CD4-positive, alpha-beta T cell (primary cell): ENCODE measurements around the gene WDR89. TPM values are rescaled to one million over a fixed set of nuclear protein-coding genes. Genes with fewer than 3 reads are reported as not detected.

Experiments used
- ATAC-seq: fragments of 200-7000 bp; cut with Tn5 transposase; one replicate; pipeline ENCODE4 v1.10.0; 2022; ENCODE audit warnings: mild to moderate bottlenecking; ENCODE audit not compliant: poor library complexity
- CTCF ChIA-PET: fragments of 350-600 bp; sonication (Branson Sonifier 250); formaldehyde crosslinking; loops from one replicate; lab custom pipeline; 2021; ENCODE audit warnings: antibody characterized with exemption, inconsistent platforms; lab: Charles Lee
- POLR2A ChIA-PET: fragments of 350-600 bp; sonication (Branson Sonifier 250); formaldehyde crosslinking; loops from one replicate; lab custom pipeline; 2021; ENCODE audit warnings: antibody characterized with exemption, inconsistent platforms; lab: Charles Lee
- DNase-seq, 14 experiments: peaks; one replicate each; pipeline ENCODE4 v3.0.0-alpha.2; 2013 to 2020; ENCODE audit warnings: mixed read lengths in 2 of 14
- H3K27ac ChIP-seq, 2 donors: one replicate each; pipeline versions ENCODE4 v1.5.1 to v1.7.0; 2013; ENCODE audit warnings: low read length in 2 of 2, low read depth in 1 of 2, mild to moderate bottlenecking in 1 of 2
- H3K27me3 ChIP-seq, 2 experiments: 1 replicate in 1 of 2; 2 replicates in 1 of 2; pipeline versions ENCODE4 v1.6.1 to v1.7.0; 2013; ENCODE audit warnings: low read length in 2 of 2, control low read depth in 1 of 2, mild to moderate bottlenecking in 1 of 2, moderate library complexity in 1 of 2; ENCODE audit not compliant: insufficient read depth in 2 of 2, control insufficient read depth in 1 of 2
- H3K36me3 ChIP-seq: one replicate; pipeline ENCODE4 v1.6.1; 2013; ENCODE audit warnings: low read length, control low read depth; ENCODE audit not compliant: insufficient read depth
- H3K4me1 ChIP-seq: one replicate; pipeline ENCODE4 v1.6.1; 2013; ENCODE audit warnings: low read length, control low read depth; ENCODE audit not compliant: insufficient read depth
- H3K4me3 ChIP-seq: one replicate; pipeline ENCODE4 v1.5.1; 2013; ENCODE audit warnings: mild to moderate bottlenecking, low read length, moderate library complexity
- H3K9me3 ChIP-seq, 2 experiments: 1 replicate in 1 of 2; 2 replicates in 1 of 2; pipeline versions ENCODE4 v1.6.1 to v1.7.0; 2013; ENCODE audit warnings: low read length in 2 of 2, mild to moderate bottlenecking in 2 of 2, control low read depth in 1 of 2, moderate library complexity in 1 of 2; ENCODE audit not compliant: control insufficient read depth in 1 of 2, insufficient read depth in 1 of 2
- H3K27ac Mint-ChIP-seq: one replicate; pipeline ENCODE4 v1.8.0; 2020; ENCODE audit warnings: mixed read lengths
- H3K27me3 Mint-ChIP-seq: one replicate; pipeline ENCODE4 v1.8.0; 2021; ENCODE audit warnings: mixed read lengths
- H3K36me3 Mint-ChIP-seq: one replicate; pipeline ENCODE4 v1.8.0; 2021; ENCODE audit warnings: low read depth, mixed read lengths
- H3K4me1 Mint-ChIP-seq: one replicate; pipeline ENCODE4 v1.8.0; 2021; ENCODE audit warnings: low read depth, mixed read lengths
- H3K4me3 Mint-ChIP-seq: one replicate; pipeline ENCODE4 v1.8.0; 2020; ENCODE audit warnings: mild to moderate bottlenecking, mixed read lengths
- H3K9me3 Mint-ChIP-seq: one replicate; pipeline ENCODE4 v1.8.0; 2020; ENCODE audit warnings: mixed read lengths
- intact Hi-C, 2 experiments: fragments of 100-400 bp; cut with DNase I in 1 of 2; cut with micrococcal nuclease in 1 of 2; formaldehyde crosslinking; loops; one replicate each; pipeline versions ENCODE4 v1.15.1 to v1.9.0; 2023 to 2025; cut with DNase I, micrococcal nuclease
- total RNA-seq, 174 experiments: library from RNA in 2 of 174; stranded (reverse) in 2 of 174; gene quantifications; one replicate each; pipeline ENCODE4 v1.2.3 and lab custom pipeline; 2021 to 2026
- TF ChIP-seq, protein P1 (sequence below): fragments of 200-600 bp; IDR thresholded peaks from one replicate; pipeline ENCODE4 v1.8.0; 2022; ENCODE audit warnings: antibody characterized with exemption, mild to moderate bottlenecking

Gene WDR89
- total RNA-seq, 2 experiments from 2014 or later: 12.4 to 13.4 TPM

DNA sequence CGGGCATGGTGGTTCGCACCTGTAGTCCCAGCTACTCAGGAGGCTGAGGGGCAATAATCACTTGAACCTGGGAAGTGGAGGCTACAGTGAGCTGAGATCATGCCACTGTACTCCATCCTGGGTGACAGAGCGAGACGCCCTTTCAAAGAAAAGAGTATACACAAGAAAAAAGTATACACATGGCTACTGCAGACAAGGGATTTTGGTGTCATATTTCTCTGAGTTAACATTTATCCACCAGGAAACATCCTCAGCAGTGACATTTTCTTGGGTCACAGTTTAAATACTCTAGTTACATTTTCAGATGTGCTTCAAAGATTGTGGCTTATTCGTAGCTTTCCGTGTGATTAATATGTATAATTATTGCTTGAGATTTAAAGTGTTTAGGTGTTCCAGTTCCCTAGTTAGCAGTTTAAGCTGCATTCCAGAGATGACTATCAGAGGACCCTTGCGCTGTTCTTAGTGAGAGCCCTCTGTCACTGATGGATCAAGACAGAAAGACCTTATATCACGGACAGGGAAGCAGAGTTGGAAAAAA is 93.8 kb downstream of the WDR89 start:
- no peaks in the 10 kb centered on the region for H3K9me3 Mint-ChIP-seq
- Histone ChIP-seq H3K36me3 (no peaks in the 10 kb centered on the region), H3K27me3 (no peaks in the 10 kb centered on the region), H3K27ac (no peak overlapping the region), H3K4me3 (no peak overlapping the region), H3K4me1 (peaks cover 6% of the 10 kb centered on the region), H3K9me3 (no peaks in the 10 kb centered on the region)
- ChIA-PET CTCF (no interaction called here), POLR2A (no interaction called here)
- no peak overlapping the region for H3K27ac Mint-ChIP-seq
- DNase-seq (no peak), ATAC-seq (no peak)
- peaks cover 19% of the 10 kb centered on the region for H3K4me1 Mint-ChIP-seq
- H3K4me3 Mint-ChIP-seq: no peak overlapping the region
- H3K27me3 Mint-ChIP-seq: no peaks in the 10 kb centered on the region
- peaks cover 11% of the 10 kb centered on the region for H3K36me3 Mint-ChIP-seq
- TF ChIP-seq, protein P1, sequence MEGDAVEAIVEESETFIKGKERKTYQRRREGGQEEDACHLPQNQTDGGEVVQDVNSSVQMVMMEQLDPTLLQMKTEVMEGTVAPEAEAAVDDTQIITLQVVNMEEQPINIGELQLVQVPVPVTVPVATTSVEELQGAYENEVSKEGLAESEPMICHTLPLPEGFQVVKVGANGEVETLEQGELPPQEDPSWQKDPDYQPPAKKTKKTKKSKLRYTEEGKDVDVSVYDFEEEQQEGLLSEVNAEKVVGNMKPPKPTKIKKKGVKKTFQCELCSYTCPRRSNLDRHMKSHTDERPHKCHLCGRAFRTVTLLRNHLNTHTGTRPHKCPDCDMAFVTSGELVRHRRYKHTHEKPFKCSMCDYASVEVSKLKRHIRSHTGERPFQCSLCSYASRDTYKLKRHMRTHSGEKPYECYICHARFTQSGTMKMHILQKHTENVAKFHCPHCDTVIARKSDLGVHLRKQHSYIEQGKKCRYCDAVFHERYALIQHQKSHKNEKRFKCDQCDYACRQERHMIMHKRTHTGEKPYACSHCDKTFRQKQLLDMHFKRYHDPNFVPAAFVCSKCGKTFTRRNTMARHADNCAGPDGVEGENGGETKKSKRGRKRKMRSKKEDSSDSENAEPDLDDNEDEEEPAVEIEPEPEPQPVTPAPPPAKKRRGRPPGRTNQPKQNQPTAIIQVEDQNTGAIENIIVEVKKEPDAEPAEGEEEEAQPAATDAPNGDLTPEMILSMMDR: no peak
- intact Hi-C loops: loop anchor here in 1 of 2 experiments (10.0 kb wide), 2 partner anchors 837 to 997 kb away; partner anchors contain the start of genes HSPA2, MTHFD1 and PPP1R36

Other genes starting within 250 kb of the WDR89 start
- 10 to 100 TPM; 31.2 to 32.3 TPM for gene PPP2R5E, start 98.5 kb downstream of the WDR89 start, total RNA-seq
- 10 to 100 TPM; 16.6 to 16.8 TPM for gene SGPP1, start 86.2 kb upstream of the WDR89 start, total RNA-seq
- 10 to 100 TPM; 87.4 to 92.6 TPM for gene SYNE2, start 211.1 kb upstream of the WDR89 start, total RNA-seq